NCI-H524 treated with DMSO at 0.1 percent for 48 hours (cell line): ENCODE measurements around the gene RTN4R.
"Not testable (repeated sequence)": the region's sequence is repeated elsewhere in the genome, so short reads cannot be mapped to it uniquely, and the experiment has no call there.

Experiments
- DNase-seq: peaks from one replicate; lab custom pipeline; 2025; lab: John Stamatoyannopoulos, UW

Gene RTN4R

DNA sequence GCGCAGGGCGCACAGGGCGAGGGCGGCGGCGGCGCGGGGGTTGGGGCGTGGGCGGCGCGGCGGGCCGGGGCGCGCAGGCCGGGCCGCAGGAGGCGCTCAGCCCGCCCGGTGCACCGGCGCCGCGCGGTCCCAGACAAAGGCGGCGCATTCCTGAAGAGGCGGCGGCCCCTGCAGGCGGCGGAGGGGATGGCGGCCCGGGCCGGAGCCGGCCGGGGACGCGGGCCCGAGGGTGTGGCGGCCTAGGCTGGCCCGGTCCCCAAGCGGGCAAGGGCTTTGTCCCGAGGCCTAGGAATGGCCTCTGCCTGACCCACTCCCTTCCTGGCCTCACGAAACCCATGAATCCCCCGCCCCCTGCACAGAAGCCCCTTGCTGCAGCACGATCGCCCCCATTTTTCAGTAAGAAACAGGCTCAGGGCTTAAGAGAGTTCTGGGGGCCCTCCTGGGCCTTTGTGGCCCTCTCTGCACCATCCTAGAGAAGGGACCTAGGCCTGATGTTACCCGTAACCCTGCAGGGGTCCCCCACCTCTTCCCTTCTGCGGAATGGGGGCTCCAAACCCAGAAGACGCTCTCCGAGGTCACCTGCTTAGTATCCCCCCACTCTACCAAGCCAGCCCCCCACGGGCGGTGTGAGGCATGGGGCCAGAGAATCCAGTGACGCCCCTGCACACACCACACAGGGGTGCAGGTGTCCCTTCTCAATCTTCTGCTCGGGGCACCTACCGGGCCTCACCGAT is at the start of gene RTN4R:
Gene RTN4R, minus strand, starts transcription at position 40 of the 734 bp plus-strand sequence. CDS start 226 bp downstream, outside the sequence.
- DNase-seq, result no peak

DNA sequence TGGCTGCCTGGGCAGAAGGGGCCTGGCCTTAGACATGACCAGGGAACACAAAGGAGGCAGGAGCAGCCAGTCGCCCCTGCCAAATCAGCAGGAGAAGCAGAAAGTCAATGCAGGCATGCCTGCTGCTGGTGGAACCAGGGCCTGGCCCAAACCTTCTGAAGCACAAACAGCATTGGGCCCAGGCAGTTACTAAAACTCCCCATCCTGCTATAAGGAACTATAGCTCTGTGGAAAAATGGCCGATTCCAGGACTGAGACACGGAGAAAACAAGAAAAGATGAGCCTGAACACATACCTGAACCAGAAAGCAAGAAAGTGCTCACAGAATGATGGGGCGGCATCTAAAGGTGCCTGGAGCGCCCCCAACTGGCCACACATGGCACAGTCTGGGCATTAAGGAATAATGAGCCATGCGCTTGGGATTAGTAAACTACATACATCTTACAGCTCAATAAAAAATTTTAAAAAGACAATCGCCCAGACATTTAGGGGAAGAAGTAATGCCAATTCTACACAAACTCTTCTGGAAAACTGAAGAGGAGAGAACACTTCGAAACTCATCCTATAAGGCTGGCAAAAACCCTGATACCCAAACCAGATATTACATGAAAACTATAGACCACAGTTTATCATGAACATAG is 49.4 kb upstream of the RTN4R start:
- not testable (repeated sequence) for DNase-seq

DNA sequence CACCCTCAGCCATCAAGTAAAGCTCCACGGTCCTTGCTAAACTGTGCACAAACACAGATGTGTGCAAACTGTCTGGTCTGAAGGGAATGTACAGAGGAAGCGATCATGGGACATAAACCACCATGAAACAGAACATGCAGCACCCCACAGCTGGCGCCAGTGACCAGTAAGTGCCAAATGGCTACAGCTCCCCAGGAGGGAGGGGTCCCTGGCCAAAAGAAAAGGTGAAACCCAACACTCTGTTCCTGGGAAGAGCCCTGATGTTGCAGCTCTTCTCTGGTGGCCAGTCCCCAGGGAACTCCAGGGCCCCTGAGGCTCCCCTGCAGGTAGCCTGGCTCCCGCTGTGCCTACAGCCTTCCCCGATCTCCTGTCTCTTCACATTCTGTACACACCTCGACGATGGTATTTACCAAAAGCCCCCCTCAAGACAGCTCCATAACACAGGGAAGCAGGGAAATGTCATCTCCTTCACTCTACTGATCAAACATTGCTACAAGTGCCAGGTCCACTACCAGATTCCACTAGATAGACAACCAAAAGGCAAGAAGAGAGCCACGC is 48.8 kb upstream of the RTN4R start:
- no peak for DNase-seq

DNA sequence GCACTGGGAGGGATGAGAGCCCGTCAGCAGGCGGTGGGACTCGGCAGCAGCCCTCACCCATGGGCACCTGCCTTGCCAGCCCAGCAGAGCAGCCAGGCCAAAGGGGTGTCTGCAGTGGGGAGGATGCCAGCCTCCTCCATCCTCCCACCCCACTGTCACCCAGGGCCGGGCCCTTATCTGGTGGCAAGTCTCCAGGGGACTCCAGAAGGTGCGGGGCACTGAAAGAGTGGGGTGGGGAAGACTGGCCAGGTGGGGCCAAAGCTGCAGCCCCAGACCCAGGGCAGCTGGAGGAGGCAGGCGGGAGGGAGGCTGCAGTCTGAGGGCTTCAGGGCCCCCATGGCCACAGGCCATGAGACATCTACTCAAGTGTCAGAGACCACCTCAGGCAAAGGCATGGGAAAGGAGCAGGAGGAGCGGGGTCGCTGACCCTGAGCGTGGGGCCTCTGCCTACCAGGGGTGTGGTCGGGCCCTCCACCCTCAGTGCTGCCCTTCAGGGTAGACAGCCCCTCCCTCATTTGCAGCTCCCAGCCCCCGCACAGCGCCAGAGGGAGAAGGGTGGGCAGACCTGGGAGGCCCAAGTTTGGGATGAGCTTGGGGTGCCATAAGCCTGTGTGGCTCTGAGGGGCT is 48.2 kb upstream of the RTN4R start:
- no peak for DNase-seq

DNA sequence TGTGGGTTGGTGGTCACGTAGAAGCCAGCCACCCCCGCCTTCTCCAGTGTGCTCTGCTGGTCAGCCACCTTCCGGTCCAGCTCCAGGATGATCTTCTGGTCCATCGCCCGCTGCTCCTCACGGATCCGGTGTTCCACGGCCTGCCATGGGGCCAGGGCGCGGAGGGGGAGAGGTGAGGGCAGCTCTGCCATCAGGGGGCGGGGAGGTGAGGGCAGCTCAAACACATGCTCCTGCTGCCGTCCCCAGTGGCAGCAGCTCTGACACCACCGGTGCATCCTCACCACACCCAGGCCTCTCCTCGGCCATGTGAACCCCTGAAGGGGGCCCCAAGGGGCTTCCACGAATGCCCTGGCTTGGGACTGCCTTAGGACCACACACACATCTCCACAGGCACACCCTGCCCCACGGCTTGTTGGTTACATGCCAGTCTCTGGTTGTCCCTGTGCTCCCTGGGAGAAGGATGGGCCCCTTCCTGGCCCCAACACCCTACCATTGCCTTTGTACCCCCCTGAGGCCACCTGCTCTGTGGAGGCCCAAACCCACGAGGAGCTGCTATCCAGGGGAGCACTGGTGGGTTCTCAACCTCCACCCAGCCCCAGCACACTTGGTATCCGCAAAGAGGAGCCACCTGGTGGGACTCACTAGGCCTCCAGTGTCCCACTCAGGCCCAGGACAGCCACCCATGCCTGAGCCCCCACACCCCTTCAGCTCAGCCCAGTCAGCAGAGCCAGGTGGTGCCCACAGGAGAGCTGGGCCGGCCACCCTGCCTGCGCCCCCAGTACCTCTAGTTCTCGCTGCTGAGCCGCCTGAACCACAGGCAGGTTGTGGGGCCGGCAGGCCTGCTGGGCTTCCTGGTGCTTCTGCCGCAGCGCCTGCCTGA is 47.5 kb upstream of the RTN4R start:
- DNase-seq, result no peak

DNA sequence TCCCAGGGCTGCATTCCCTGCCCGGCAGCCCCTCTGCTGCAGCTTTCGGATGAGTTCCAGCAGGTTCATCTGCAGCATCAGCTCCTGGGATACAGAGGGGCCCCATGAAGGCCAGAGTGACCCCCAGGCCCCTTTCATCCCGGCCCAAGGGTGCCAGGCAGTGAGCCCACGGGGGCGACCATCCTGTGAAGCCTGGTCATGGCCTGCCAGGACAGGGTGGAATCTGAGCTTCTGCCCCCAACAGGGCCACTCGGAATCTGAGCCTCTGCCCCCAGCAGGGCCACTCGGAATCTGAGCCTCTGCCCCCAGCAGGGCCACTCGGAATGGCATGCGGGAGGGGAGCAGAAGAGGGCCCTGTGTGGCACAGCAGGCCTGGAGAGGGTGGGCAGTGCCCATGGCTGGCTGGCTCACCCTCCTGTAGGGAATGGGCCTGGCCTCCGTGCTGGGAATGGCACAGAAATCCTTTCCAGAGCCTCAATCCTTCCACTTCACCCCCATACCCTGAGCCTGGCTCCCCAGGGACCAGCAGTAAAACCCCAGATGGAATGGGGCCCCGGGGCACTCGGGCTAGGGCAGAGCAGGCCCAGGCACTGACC is 46.7 kb upstream of the RTN4R start:
- DNase-seq, result not testable (repeated sequence)

DNA sequence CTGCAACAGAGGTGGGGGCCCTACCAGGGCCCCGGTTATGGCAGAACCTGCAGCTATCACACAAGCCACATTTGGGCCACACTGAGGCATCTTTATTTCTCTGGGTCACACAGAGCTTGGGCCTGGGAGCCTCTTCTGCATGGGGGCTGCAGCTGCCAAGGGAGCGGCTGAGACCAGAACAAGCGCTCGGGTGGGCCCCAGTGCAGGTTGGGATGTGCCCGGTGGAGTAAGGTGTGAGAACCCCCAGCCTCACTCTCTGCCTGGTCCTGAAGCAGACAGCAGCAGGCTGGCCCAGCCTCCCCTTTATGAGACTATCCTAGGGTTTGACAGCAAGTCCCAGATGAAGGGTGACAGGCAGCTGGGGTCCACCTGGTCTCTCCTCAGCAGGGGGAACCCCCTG is 46.1 kb upstream of the RTN4R start:
- not testable (repeated sequence) for DNase-seq

DNA sequence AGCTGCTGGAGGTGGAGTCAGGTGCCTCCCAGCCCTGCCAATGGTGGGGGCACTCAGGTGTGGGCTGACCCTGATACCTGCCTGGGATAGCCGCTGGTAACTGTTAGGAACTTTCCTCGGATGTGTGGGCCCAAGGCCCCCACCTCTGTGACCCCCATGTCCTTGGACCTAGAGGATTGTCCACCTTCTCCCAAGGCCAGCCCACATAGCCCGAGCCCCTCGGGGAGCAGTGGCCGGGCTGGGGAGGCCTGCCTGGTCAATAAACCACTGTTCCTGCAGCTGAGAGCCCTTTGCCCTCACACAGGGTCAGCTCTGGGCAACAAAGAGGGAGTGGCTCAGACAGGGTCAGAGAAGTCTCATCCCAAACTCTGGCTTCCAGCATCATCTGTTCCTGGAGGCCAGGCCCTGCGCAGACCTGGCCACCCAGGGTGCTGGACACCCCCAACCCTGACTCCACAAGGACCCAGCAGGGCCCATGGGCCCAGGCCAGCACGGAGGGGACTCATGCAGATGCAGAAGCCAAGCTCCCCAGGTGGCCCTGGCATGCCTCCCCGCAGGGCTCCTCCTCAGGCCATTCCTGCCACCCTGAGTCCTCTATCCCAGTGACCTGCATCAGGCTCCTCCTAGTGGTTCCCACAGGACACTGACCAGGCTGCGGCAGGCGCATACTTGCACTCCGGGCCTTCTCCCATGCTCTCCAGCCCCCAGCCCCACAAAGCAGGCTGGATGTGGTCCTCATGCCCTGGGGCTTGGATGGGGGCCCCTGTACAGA is 45.4 kb upstream of the RTN4R start:
- DNase-seq, result not testable (repeated sequence)

DNA sequence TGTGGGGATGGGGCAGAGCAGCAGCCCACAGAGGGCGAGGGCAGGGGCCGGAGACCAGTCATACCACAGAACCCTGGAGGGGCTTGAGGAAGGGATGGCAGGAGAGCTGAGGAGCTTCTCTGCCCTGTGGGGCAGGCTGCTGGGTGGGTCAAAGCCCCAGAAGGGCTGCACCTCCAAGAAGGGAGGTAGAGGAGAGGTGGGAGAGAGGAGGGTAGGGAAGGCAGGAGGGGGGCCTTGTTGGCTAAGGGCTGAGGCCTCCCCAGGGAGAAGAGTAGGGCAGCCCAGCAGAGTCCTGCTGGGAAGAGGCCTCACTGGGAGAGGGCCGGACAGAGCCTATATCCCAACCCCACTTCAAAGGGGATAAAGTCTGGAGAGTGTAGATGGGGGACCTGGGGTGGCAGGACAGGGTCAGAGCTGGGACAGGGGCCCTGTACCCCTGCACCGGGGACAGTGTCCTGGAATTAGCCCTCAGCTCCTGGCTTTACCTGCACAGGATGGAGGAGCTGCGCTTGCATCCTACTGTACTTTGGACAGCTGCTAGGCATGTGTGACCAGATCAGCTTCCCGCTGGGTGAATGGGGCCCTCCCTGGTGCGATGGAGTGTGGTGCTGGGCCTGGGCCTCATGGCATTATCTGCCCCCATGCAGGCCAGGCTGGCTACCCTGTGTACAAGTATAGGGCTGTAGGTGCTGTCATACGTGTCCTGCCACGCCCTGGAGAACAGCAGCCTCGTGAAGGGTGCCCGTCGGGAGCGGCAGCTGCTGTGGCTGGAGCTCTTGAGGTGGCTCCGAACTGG is 44.5 kb upstream of the RTN4R start:
- no peak for DNase-seq

DNA sequence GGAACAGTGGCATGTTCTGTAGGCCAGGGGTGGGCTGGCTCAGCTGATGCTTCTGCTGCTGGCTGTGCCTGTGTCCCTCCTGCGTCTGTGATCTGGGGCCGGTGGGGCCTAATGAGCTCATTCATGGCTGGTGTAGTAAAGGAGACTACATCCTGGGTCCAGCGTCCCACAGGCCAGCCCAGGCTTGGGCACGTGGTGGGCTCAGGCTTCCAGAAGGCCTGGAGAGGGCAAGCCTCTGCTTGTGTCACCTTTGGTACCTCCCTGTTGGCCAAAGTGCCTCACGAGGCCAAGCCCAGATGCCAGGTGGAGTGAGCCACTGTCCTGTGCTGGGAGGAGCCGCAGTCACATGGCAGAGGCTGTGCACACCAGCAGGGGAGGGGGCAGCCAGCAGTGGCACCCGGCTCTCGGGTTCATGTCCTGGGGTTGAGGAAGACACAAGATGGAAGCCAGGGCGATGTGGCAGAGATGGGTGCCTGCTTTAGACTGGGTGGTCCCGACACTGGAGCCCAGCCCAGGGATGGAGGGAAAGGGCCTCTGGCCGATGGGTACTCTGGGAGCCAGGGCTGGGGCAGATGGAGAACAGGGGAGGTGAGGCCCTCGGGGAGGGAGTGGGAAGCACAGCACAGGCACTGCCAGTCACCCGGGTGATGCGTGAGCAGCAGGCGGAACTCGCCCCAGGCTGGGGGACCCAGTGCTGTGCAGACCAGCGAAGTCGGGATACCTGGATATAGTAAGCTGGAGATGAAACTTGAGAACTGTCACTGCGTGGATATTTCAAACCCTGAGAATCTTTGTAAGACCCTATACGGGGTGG is 43.3 kb upstream of the RTN4R start:
- not testable (repeated sequence) for DNase-seq

DNA sequence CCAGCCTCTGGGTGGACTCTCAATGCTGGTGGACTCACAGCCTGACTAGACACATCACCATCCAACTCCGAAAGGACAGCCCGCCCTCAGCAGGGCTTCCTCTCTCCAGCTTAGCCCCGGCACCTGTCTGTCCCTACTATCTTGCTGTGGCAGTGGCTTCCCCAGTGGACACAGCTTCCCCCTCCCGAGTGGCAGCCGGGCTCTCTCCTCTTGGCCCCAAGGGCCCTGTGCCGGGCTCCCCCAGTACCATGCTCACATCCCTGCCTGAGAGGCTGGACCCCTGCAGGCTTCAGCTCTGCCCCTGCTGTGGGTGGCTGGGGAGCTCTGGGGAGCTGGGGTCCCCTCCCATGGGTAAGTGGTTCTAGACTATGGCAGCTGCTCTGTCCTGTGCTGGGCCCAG is 42.7 kb upstream of the RTN4R start:
- DNase-seq, result not testable (repeated sequence)

DNA sequence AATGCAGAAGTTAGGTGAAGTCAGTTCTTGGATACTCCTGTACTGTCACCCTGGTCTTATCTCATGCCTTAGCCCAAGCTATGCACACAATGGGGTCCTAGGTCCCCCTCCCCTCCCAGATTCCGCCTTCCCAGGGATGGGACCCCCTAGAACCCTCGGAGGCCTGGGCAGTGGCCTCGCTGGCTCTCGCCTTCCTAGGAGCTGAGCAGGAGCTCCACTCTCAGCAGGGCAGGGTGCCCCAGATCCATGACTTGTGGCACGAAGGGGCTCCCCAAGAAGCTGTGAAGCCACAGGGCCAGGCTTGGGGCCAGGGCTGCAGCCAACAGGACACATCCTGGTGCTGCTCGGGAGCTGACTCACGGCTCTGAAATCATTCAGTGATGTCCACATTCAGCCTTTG is 42.1 kb upstream of the RTN4R start:
- DNase-seq, result not testable (repeated sequence)

DNA sequence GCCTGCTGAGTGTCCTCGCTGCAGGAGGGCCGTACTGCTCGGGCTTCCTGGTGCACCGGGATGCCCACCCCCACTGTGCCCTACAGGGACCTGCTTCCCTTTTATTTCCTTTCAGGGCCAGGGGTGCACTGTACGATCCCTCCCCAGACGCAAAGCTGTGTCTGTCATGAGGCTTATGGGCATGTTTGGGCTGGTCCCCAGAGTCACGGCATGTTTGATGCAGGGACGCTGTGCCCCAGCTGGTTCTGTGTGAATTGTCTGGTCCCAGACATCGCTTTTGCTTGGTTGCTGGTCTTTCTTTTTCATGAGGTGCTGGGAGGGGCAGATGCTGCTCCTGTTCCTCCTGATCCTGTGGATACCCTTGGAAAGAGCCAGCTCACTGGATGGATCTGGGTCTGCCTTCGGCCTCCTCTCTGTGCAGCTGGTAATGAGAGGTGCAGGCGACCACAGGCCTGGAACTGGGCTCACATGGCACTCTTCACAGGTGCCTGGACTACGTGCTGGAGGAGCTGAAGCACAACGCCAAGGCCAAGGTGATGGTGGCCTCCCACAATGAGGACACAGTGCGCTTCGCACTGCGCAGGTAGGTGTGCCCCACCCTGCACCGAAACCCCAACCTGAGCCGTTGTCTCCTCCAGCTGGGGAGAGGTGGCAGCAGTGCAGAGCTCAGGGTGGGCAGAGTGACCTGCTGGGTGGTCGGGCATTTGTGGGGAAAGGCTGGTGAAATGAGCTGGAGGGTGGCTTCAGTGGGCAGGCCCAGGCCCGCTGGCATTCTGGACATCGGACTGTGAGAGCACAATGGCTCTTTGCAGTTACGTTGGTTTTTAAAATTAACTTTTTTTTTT is 40.9 kb upstream of the RTN4R start:
- DNase-seq, result not testable (repeated sequence)

DNA sequence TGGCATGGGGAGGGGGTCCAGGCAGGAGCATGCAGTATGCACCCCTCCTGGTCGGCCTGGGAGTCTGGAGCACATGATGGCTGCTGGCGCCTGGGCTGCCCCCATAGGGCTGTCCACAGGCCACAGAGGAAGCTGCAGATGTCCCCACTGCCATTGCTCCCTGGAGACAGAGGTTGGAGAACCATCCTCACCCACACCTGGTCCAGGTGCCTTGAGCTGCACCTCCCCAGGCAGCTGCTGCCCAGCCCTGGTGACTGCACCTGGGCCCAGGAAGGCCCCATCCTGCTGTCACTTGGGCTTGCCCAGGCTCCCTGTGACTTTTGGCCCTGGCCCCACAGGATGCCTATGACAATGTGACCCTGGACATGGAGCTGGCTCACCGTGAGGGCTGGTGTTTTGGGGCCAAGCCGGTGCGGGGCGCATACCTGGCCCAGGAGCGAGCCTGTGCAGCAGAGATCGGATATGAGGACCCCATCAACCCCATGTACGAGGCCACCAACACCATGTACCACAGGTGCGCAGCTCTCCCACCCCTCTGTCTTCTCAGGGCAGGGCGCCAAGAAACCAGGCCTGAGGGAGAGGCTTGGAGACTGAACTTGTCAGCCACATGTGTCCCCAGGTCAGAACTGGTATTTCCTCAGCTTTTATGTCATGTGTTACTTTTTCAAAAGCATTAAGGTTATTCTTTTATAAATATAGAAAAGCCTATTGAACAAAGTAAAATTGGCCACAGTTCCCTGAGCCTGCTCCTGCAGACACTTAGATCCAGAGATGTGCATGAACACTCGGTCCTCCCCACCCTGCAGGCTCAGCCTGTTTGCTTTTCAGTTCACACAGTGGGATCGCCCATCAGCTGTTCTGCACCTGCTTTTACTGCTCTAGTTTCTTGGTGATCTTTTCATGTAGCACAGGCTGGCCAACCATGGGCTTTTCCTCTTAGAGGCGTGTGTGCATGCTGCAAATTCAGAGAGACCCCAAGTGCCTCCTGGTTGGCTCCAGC is 39.6 kb upstream of the RTN4R start:
- DNase-seq, result not testable (repeated sequence)

DNA sequence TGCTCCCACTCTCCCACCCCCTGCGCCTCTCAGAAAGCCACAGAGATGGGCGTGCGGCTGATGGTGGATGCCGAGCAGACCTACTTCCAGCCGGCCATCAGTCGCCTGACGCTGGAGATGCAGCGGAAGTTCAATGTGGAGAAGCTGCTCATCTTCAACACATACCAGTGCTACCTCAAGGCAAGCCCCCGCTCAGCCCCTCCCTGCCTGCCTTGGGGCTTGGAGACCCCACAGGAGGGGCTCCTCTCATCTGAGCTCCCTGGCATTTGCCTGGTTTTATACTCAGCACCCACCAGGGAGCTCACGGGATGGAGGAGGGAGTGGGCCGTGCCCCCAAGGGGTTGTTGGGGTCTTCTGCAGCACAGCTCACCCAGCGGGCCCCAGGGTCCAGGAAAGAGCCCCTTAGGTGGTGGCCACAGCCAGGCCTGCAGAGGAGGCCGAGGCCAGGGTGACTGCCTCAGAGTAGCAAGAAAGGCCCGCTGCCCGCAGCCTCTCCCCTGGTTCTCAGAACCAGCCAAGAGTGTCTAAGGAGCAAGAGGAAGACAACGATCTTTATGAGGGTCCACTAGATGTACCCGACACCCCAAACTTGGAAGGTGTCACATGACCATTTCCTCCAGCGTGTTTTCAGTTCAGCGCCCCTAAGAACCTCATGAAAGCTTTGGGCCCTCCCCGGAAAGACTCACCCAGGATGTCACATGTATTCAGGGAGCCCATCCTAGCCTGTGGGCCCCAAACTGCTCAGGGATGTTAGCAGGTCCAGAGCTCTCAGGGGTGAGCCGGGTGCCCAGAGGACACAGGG is 38.7 kb upstream of the RTN4R start:
- not testable (repeated sequence) for DNase-seq
